ENCODE data around the gene DNAAF8.

Gene DNAAF8

GRCh38 chr16:4745274-4745569 is 10.9 kb downstream of the DNAAF8 start:
- Histone ChIP-seq H3F3A (ENCODE audit: insufficient read depth, low read length) (peaks cover 15% of the 10 kb centered on the region; the same call in 1 of the 2 replicates), H2AFZ (ENCODE audit: low read length) (no peak overlapping the region), H3K27ac (ENCODE audit: low read length) (no peak overlapping the region), H4K20me1 (ENCODE audit: insufficient read depth, low read length) (no peaks in the 10 kb centered on the region), H3K79me2 (ENCODE audit: low read length) (no peaks in the 10 kb centered on the region), H3K4me3 (ENCODE audit: low read length) (no peak overlapping the region), H3K36me3 (replicated peaks; ENCODE audit: insufficient read depth, low read length) (no peaks in the 10 kb centered on the region), H3K9me3 (replicated peaks; ENCODE audit: insufficient read depth, low read length) (no peaks in the 10 kb centered on the region), H3K9me2 (replicated peaks; ENCODE audit: insufficient read depth, low read length) (no peaks in the 10 kb centered on the region), H3K4me1 (ENCODE audit: low read length) (peaks cover 16% of the 10 kb centered on the region), H3K27me3 (replicated peaks; ENCODE audit: insufficient read depth, low read length) (no peaks in the 10 kb centered on the region), H3K4me2 (ENCODE audit: low read depth, low read length) (no peak overlapping the region), H3K9ac (ENCODE audit: low read length) (no peak overlapping the region)
- DNase-seq = no peak
- TF ChIP-seq CTCF (IDR thresholded peaks at IDR 0.05; ENCODE audit: low read length) (no peak), EZH2 (optimal IDR thresholded peaks at IDR 0.05; ENCODE audit: low read depth, low read length) (no peak), EZH2phosphoT487 (IDR thresholded peaks at IDR 0.05; ENCODE audit: low read length) (no peak)

GRCh38 chr16:4746215-4746614 is 11.9 kb downstream of the DNAAF8 start:
- no peak overlapping the region for H3K4me3 ChIP-seq (ENCODE audit: low read length)
- H4K20me1 ChIP-seq (ENCODE audit: insufficient read depth, low read length) = no peaks in the 10 kb centered on the region
- no peak overlapping the region for H3K27ac ChIP-seq (ENCODE audit: low read length)
- H3K9me2 ChIP-seq (replicated peaks; ENCODE audit: insufficient read depth, low read length) = no peaks in the 10 kb centered on the region
- TF ChIP-seq EZH2 (optimal IDR thresholded peaks at IDR 0.05; ENCODE audit: low read depth, low read length) = no peak
- TF ChIP-seq CTCF (IDR thresholded peaks at IDR 0.05; ENCODE audit: low read length) = no peak
- TF ChIP-seq EZH2phosphoT487 (IDR thresholded peaks at IDR 0.05; ENCODE audit: low read length) = no peak
- no peak for DNase-seq
- no peaks in the 10 kb centered on the region for H3K27me3 ChIP-seq (replicated peaks; ENCODE audit: insufficient read depth, low read length)
- H3K4me1 ChIP-seq (ENCODE audit: low read length) = peaks cover 16% of the 10 kb centered on the region
- no peaks in the 10 kb centered on the region for H3K79me2 ChIP-seq (ENCODE audit: low read length)
- H3F3A ChIP-seq (ENCODE audit: insufficient read depth, low read length) = peaks cover 15% of the 10 kb centered on the region; the same call in 1 of the 2 replicates
- no peak overlapping the region for H3K4me2 ChIP-seq (ENCODE audit: low read depth, low read length)
- no peak overlapping the region for H2AFZ ChIP-seq (ENCODE audit: low read length)
- no peaks in the 10 kb centered on the region for H3K36me3 ChIP-seq (replicated peaks; ENCODE audit: insufficient read depth, low read length)
- no peaks in the 10 kb centered on the region for H3K9me3 ChIP-seq (replicated peaks; ENCODE audit: insufficient read depth, low read length)
- H3K9ac ChIP-seq (ENCODE audit: low read length) = no peak overlapping the region

GRCh38 chr16:4746991-4747574 is 12.7 kb downstream of the DNAAF8 start:
- peak overlapping the region; percentile 67 for H2AFZ ChIP-seq (ENCODE audit: low read length)
- no peak for DNase-seq
- no peaks in the 10 kb centered on the region for H3K9me2 ChIP-seq (replicated peaks; ENCODE audit: insufficient read depth, low read length)
- peaks cover 15% of the 10 kb centered on the region; the same call in 1 of the 2 replicates for H3F3A ChIP-seq (ENCODE audit: insufficient read depth, low read length)
- no peaks in the 10 kb centered on the region for H3K36me3 ChIP-seq (replicated peaks; ENCODE audit: insufficient read depth, low read length)
- peak overlapping the region; percentile 95; the same call in 1 of the 2 replicates for H3K4me2 ChIP-seq (ENCODE audit: low read depth, low read length)
- H3K4me3 ChIP-seq (ENCODE audit: low read length) = no peak overlapping the region
- TF ChIP-seq EZH2phosphoT487 (IDR thresholded peaks at IDR 0.05; ENCODE audit: low read length) (no peak), CTCF (IDR thresholded peaks at IDR 0.05; ENCODE audit: low read length) (no peak), EZH2 (optimal IDR thresholded peaks at IDR 0.05; ENCODE audit: low read depth, low read length) (no peak)
- H3K79me2 ChIP-seq (ENCODE audit: low read length) = no peaks in the 10 kb centered on the region
- no peaks in the 10 kb centered on the region for H3K27me3 ChIP-seq (replicated peaks; ENCODE audit: insufficient read depth, low read length)
- H4K20me1 ChIP-seq (ENCODE audit: insufficient read depth, low read length) = no peaks in the 10 kb centered on the region
- H3K27ac ChIP-seq (ENCODE audit: low read length) = peak overlapping the region; percentile 75; the same call in 1 of the 2 replicates
- H3K4me1 ChIP-seq (ENCODE audit: low read length) = peaks cover 16% of the 10 kb centered on the region
- no peaks in the 10 kb centered on the region for H3K9me3 ChIP-seq (replicated peaks; ENCODE audit: insufficient read depth, low read length)
- peak overlapping the region; percentile 55; the same call in 1 of the 2 replicates for H3K9ac ChIP-seq (ENCODE audit: low read length)

Measured in MM.1S (cell line).